Activated CD4-positive, alpha-beta memory T cell treated with anti-CD3 and anti-CD28 coated beads for 36 hours (primary cell): ENCODE data around the gene DAB2IP. TPM values are rescaled to one million over a fixed set of nuclear protein-coding genes. Genes with fewer than 3 reads are reported as not detected.
"Not testable (repeated sequence)": the region's sequence is repeated elsewhere in the genome, so short reads cannot be mapped to it uniquely, and the experiment has no call there.

Experiments used
- CTCF ChIA-PET: fragments of 350-600 bp; sonication (Branson Sonifier 250); formaldehyde crosslinking; loops from one replicate; lab custom pipeline; 2021; ENCODE audit warnings: antibody characterized with exemption, inconsistent platforms; lab: Charles Lee
- POLR2A ChIA-PET: fragments of 350-600 bp; sonication (Branson Sonifier 250); formaldehyde crosslinking; loops from one replicate; lab custom pipeline; 2021; ENCODE audit warnings: antibody characterized with exemption; lab: Charles Lee
- DNase-seq: peaks from one replicate; pipeline ENCODE4 v3.0.0-alpha.2; 2020
- H3K27ac Mint-ChIP-seq: one replicate; pipeline ENCODE4 v1.8.0; 2021; ENCODE audit warnings: mixed read lengths
- H3K27me3 Mint-ChIP-seq: one replicate; pipeline ENCODE4 v1.8.0; 2021; ENCODE audit warnings: mixed read lengths
- H3K36me3 Mint-ChIP-seq: one replicate; pipeline ENCODE4 v1.8.0; 2021; ENCODE audit warnings: mixed read lengths
- H3K4me1 Mint-ChIP-seq: one replicate; pipeline ENCODE4 v1.8.0; 2021; ENCODE audit warnings: low read depth, mixed read lengths
- H3K4me3 Mint-ChIP-seq: one replicate; pipeline ENCODE4 v1.8.0; 2021; ENCODE audit warnings: mild to moderate bottlenecking, mixed read lengths
- H3K9me3 Mint-ChIP-seq: one replicate; pipeline ENCODE4 v1.8.0; 2021; ENCODE audit warnings: mixed read lengths
- intact Hi-C: fragments of 100-400 bp; cut with micrococcal nuclease; formaldehyde crosslinking; loops from one replicate; pipeline ENCODE4 v1.15.1; 2023
- total RNA-seq, 2 experiments: library from RNA; stranded (reverse); gene quantifications; one replicate each; pipeline ENCODE4 v1.2.3, GENCODE V29; 2021

DAB2IP gene
- total RNA-seq, 2 experiments from 2014 or later, result not detected

DNA sequence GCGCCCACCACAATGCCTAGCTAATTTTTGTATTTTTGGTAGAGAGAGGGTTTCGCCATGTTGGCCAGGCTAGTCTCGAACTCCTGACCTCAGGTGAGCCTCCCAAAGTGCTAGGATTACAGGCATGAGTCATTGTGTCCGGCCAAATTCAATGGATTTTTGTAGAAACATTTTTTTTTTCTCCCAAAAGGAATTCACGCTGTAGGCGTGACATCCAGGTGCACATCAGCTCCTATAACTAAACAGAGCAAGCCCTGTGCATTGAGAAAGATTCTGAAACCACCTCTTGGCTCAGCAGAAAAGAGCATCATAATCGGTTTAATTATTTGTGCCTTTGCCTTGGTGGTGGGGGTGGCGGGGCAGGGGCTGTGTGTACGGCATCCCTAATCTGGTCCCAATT, 32.9 kb upstream of the DAB2IP start:
- Mint-ChIP-seq H3K27me3 (peaks cover 5% of the 10 kb centered on the region), H3K4me1 (peaks cover 3% of the 10 kb centered on the region), H3K36me3 (no peaks in the 10 kb centered on the region), H3K4me3 (no peak overlapping the region), H3K27ac (no peak overlapping the region), H3K9me3 (no peaks in the 10 kb centered on the region)
- intact Hi-C loops, result no loop called here
- CTCF ChIA-PET, result interaction anchor here (1.4 kb wide), 1 partner anchor 20 kb away, joined by 3 read pairs; no protein-coding TSS in a partner anchor
- DNase-seq, result no peak
- POLR2A ChIA-PET, result no interaction called here

DNA sequence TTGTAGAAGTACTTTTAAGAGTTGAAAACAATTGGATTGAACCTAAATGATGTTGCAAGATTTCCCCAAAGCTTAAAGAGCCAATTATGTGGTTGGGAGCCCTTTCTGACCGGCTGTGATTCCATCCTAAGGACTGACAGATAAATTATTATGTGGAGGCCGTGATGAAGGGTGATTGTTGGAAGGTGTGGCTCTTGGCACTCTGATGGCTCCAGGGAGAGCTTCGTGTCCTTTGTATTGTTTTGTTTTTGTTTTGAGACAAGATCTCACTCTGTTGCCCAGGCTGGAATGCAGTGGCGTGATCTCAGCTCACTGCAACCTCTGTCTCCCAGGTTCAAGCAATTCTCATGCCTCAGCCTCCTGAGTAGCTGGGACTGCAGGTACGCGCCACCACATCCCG, 32.5 kb upstream of the DAB2IP start:
- intact Hi-C loops, H3K36me3 Mint-ChIP-seq: not testable (repeated sequence)

DNA sequence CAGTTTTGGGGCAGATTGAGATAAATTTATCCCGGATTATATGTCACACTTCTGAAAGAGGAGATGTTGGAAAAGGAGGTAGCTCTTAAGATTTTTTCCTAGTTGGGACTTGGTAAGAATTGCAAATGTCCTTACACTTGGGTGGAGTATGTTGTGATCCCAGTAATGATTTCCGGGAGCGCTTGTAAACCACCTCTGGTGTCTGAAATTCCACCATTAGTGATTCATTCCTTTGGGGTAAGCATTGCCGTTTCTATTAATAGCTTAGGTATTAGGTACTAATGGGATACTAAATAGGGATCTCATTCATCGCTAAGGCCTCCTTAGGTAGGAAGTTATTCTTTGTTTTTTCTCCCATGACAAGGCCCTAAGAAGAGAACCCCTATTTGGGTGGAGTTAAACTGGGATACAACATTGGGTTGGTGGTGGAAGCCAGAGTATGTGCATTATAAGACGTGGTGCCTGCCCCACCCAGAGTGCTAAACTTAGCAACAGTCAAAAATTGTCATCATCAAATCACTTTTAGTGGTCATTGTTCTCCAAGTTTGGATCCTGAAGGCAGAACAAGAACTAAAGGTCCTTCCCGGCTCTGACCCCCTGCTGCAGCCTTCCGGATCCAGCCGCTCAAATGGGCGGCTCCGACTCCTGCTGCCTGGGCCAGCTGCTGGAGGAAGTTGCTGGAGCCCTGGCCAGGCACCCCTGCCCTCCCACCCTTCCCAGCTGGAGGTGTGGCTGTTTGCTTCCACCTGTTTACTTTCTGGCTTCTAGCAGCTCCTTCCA, 31.7 kb upstream of the DAB2IP start:
- ChIA-PET CTCF (no interaction called here), POLR2A (no interaction called here)
- intact Hi-C loops, result no loop called here
- Mint-ChIP-seq H3K4me3 (no peak overlapping the region), H3K36me3 (no peaks in the 10 kb centered on the region), H3K4me1 (no peaks in the 10 kb centered on the region), H3K27me3 (peaks cover 5% of the 10 kb centered on the region), H3K9me3 (no peaks in the 10 kb centered on the region), H3K27ac (no peak overlapping the region)
- DNase-seq, result no peak

More for the DNA sequence above, 32.5 kb upstream of the DAB2IP start:
- H3K4me1 Mint-ChIP-seq, H3K27ac Mint-ChIP-seq, H3K27me3 Mint-ChIP-seq, H3K4me3 Mint-ChIP-seq, POLR2A ChIA-PET, DNase-seq, H3K9me3 Mint-ChIP-seq: not testable (repeated sequence)
- CTCF ChIA-PET, result interaction anchor here (1.4 kb wide), 1 partner anchor 20 kb away, joined by 3 read pairs; no protein-coding TSS in a partner anchor

DNA sequence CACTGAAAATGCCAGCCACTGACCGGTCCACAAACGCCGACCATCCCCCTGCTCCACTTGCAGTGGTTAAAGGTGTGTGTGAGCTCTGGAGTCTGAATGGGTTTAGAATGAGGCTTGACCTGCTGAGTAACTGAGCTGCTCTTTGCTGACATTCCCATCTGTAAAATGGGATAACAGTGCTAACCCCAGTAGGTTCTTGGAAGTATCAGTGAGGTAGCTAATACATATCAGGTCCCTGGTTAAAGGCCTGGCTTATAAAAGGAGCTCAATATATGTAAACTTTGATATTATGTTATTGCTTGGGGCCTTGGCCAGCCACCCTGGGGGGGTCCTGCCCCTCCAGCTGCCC, 31.1 kb upstream of the DAB2IP start:
- Mint-ChIP-seq H3K4me1 (no peaks in the 10 kb centered on the region), H3K27me3 (peaks cover 5% of the 10 kb centered on the region), H3K4me3 (no peak overlapping the region), H3K36me3 (no peaks in the 10 kb centered on the region), H3K27ac (no peak overlapping the region), H3K9me3 (no peaks in the 10 kb centered on the region)
- ChIA-PET POLR2A (no interaction called here), CTCF (no interaction called here)
- DNase-seq, result no peak
- intact Hi-C loops, result no loop called here

- Mint-ChIP-seq H3K27ac (no peak overlapping the region), H3K36me3 (no peaks in the 10 kb centered on the region), H3K4me3 (no peak overlapping the region), H3K9me3 (no peaks in the 10 kb centered on the region), H3K27me3 (peaks cover 5% of the 10 kb centered on the region), H3K4me1 (no peaks in the 10 kb centered on the region)
- intact Hi-C loops, result no loop called here
- DNase-seq, result peak; percentile 12
- ChIA-PET POLR2A (no interaction called here), CTCF (no interaction called here)
Measured at GRCh38 chr9:121620777-121621449, 30.5 kb upstream of the DAB2IP start.

- no peak overlapping the region for H3K27ac Mint-ChIP-seq
- no peaks in the 10 kb centered on the region for H3K9me3 Mint-ChIP-seq
- H3K4me3 Mint-ChIP-seq, result no peak overlapping the region
- peaks cover 4% of the 10 kb centered on the region for H3K27me3 Mint-ChIP-seq
- no peak for DNase-seq
- H3K36me3 Mint-ChIP-seq, result no peaks in the 10 kb centered on the region
- no peaks in the 10 kb centered on the region for H3K4me1 Mint-ChIP-seq
- ChIA-PET POLR2A (no interaction called here), CTCF (no interaction called here)
- intact Hi-C loops, result no loop called here
Measured at GRCh38 chr9:121622387-121623203, 28.8 kb upstream of the DAB2IP start.

GRCh38 chr9:121623430-121623829, 28.0 kb upstream of the DAB2IP start:
- H3K4me3 Mint-ChIP-seq, H3K36me3 Mint-ChIP-seq, H3K4me1 Mint-ChIP-seq, H3K9me3 Mint-ChIP-seq, intact Hi-C loops, H3K27me3 Mint-ChIP-seq, H3K27ac Mint-ChIP-seq, DNase-seq, POLR2A ChIA-PET, CTCF ChIA-PET: not testable (repeated sequence)

GRCh38 chr9:121625590-121625989, 25.8 kb upstream of the DAB2IP start:
- H3K27ac Mint-ChIP-seq, result no peak overlapping the region
- no peaks in the 10 kb centered on the region for H3K4me1 Mint-ChIP-seq
- H3K27me3 Mint-ChIP-seq, result peaks cover 9% of the 10 kb centered on the region
- DNase-seq, result no peak
- POLR2A ChIA-PET, result no interaction called here
- no peak overlapping the region for H3K4me3 Mint-ChIP-seq
- no peaks in the 10 kb centered on the region for H3K36me3 Mint-ChIP-seq
- intact Hi-C loops, result no loop called here
- no peaks in the 10 kb centered on the region for H3K9me3 Mint-ChIP-seq
- CTCF ChIA-PET, result no interaction called here

DNA sequence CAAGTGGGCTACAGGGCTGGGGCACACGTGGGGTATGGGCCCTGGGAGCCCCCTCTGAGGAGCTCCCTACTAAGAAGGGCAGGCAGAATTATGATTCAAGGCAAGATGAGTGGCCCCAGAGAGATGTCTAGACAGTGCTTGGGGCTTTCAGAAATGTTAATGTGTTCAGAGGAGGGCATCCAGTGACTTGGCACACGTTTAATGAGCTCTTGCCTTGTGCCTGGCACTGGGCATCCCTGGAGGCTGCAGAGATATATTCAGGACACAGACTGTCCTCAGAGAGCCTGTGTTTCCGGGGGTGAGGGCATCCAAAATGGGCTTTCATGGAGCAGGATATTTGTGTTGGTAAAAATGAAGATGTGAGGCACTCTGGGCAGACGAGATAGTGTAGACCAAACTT, 25.4 kb upstream of the DAB2IP start:
- Mint-ChIP-seq H3K36me3 (no peaks in the 10 kb centered on the region), H3K27me3 (peaks cover 9% of the 10 kb centered on the region), H3K4me3 (no peak overlapping the region), H3K4me1 (no peaks in the 10 kb centered on the region), H3K27ac (no peak overlapping the region), H3K9me3 (no peaks in the 10 kb centered on the region)
- intact Hi-C loops, result no loop called here
- POLR2A ChIA-PET, result no interaction called here
- DNase-seq, result no peak
- CTCF ChIA-PET, result no interaction called here

DNA sequence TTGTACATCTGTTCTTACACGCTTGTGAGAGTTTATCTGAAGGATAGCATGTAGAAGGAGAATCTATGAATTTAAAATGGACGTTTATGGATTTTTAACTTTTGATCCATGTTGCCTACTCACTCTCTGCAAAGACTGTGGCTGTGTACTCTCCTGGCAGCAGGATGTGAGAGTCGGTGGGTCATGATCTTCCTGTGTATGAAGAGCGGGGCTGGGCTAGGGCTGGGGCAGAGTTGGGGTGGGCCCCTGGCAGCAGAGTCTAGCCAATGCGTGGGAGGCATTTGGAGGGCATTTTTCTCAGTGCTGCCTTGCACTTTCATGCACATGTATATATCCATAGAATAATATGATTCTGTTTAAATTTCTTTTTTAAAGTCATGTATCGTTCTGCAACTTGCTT, 24.0 kb upstream of the DAB2IP start:
- Mint-ChIP-seq H3K9me3 (no peaks in the 10 kb centered on the region), H3K27ac (no peak overlapping the region), H3K36me3 (no peaks in the 10 kb centered on the region), H3K27me3 (peaks cover 9% of the 10 kb centered on the region), H3K4me3 (no peak overlapping the region), H3K4me1 (no peaks in the 10 kb centered on the region)
- ChIA-PET POLR2A (no interaction called here), CTCF (no interaction called here)
- intact Hi-C loops, result no loop called here
- no peak for DNase-seq

GRCh38 chr9:121628401-121628800, 23.0 kb upstream of the DAB2IP start:
- no peaks in the 10 kb centered on the region for H3K36me3 Mint-ChIP-seq
- H3K4me3 Mint-ChIP-seq, result no peak overlapping the region
- DNase-seq, result no peak
- intact Hi-C loops, result no loop called here
- POLR2A ChIA-PET, result no interaction called here
- H3K9me3 Mint-ChIP-seq, result no peaks in the 10 kb centered on the region
- no peaks in the 10 kb centered on the region for H3K4me1 Mint-ChIP-seq
- H3K27me3 Mint-ChIP-seq, result peaks cover 9% of the 10 kb centered on the region
- CTCF ChIA-PET, result no interaction called here
- no peak overlapping the region for H3K27ac Mint-ChIP-seq

- DNase-seq, result no peak
- Mint-ChIP-seq H3K4me3 (no peak overlapping the region), H3K27ac (no peak overlapping the region), H3K4me1 (peaks cover 4% of the 10 kb centered on the region), H3K36me3 (no peaks in the 10 kb centered on the region), H3K27me3 (peaks cover 10% of the 10 kb centered on the region), H3K9me3 (no peaks in the 10 kb centered on the region)
- POLR2A ChIA-PET, result no interaction called here
- CTCF ChIA-PET, result no interaction called here
- intact Hi-C loops, result no loop called here
Measured at GRCh38 chr9:121631115-121631514, 20.3 kb upstream of the DAB2IP start.
